ENCODE results near the gene SPN. TPM values are rescaled to one million over a fixed set of nuclear protein-coding genes. Genes with fewer than 3 reads are reported as not detected.

Gene SPN
- total and polyA plus RNA-seq, 2 of the 4 experiments (the other 2 are of a cell fraction): not detected

- Histone ChIP-seq H3K27me3 (ENCODE audit: control insufficient read depth, insufficient read depth, low read length) (no peaks in the 10 kb centered on the region), H3K4ac (ENCODE audit: low read depth, low read length) (no peak overlapping the region), H3K27ac (ENCODE audit: insufficient read depth, low read length) (no peak overlapping the region), H2BK120ac (ENCODE audit: low read depth, low read length) (no peak overlapping the region), H3K4me2 (ENCODE audit: low read depth, low read length) (no peak overlapping the region), H3K56ac (ENCODE audit: extremely low read depth, insufficient read depth, low read length) (no peak overlapping the region), H3K9me3 (ENCODE audit: control insufficient read depth, insufficient read depth, low read length) (no peaks in the 10 kb centered on the region), H4K91ac (ENCODE audit: insufficient read depth, low read depth, low read length) (no peak overlapping the region), H2BK5ac (ENCODE audit: low read depth, low read length, poor library complexity, severe bottlenecking) (no peak overlapping the region), H2AK9ac (replicated peaks; ENCODE audit: low read depth, low read length, poor library complexity) (no peak overlapping the region), H4K20me1 (ENCODE audit: insufficient read depth, low read length) (no peaks in the 10 kb centered on the region), H3K23ac (ENCODE audit: low read depth, low read length) (no peak overlapping the region), H3K36me3 (ENCODE audit: control insufficient read depth, insufficient read depth, low read length) (no peaks in the 10 kb centered on the region), H3K9me1 (ENCODE audit: insufficient read depth, low read length) (peaks cover 2% of the 10 kb centered on the region; the same call in 1 of the 2 replicates), H3K4me1 (ENCODE audit: control insufficient read depth, insufficient read depth, low read length) (peaks cover 10% of the 10 kb centered on the region; the same call in 1 of the 2 replicates), H3K79me1 (ENCODE audit: low read depth in 1 of 2, low read length in 2 of 2) (no peaks in the 10 kb centered on the region), H4K5ac (ENCODE audit: low read depth, low read length) (no peak overlapping the region), H2AK5ac (ENCODE audit: low read depth, low read length) (no peak overlapping the region), H3K4me3 (ENCODE audit: insufficient read depth, low read depth, low read length) (no peak overlapping the region), H3K14ac (replicated peaks; ENCODE audit: low read depth, low read length) (no peak overlapping the region), H3K9ac (ENCODE audit: low read depth, low read length) (no peak overlapping the region), H4K8ac (ENCODE audit: low read depth in 2 of 2, low read length in 2 of 2) (no peak overlapping the region), H3K18ac (ENCODE audit: low read depth, low read length) (no peak overlapping the region), H2BK15ac (ENCODE audit: low read depth, low read length) (no peak overlapping the region), H2BK20ac (ENCODE audit: low read depth, low read length) (no peak overlapping the region), H2AFZ (replicated peaks; ENCODE audit: low read length, poor library complexity) (no peak overlapping the region)
- ATAC-seq (ENCODE audit: low read depth): no peak
- dilution Hi-C loops (cut with HindIII; ENCODE audit: low sequenced_read_pairs, unreplicated experiment) (no loop called here), intact Hi-C loops (cut with micrococcal nuclease) (no loop called here), in situ Hi-C loops (cut with MboI; ENCODE audit: low sequenced_read_pairs) (no loop called here)
- ChIA-PET CTCF (no interaction called here), POLR2A (ENCODE audit: unreplicated experiment) (no interaction called here)
- TF ChIP-seq USF2 (IDR thresholded peaks at IDR 0.05; ENCODE audit: low read depth, low read length): no peak
- TF ChIP-seq CHD1 (IDR thresholded peaks at IDR 0.05; ENCODE audit: low read depth, low read length): no peak
- no peak for TF ChIP-seq CEBPB (IDR thresholded peaks at IDR 0.05; ENCODE audit: low read depth, low read length)
- no peak for TF ChIP-seq MAZ (IDR thresholded peaks at IDR 0.05; ENCODE audit: borderline replicate concordance, low read depth, low read length)
- TF ChIP-seq CTCF (conservative IDR thresholded peaks at IDR 0.05; ENCODE audit: low read depth, low read length): no peak
- no peak for TF ChIP-seq MXI1 (IDR thresholded peaks at IDR 0.05; ENCODE audit: borderline replicate concordance, low read depth, low read length)
- TF ChIP-seq RCOR1 (IDR thresholded peaks at IDR 0.05; ENCODE audit: insufficient replicate concordance, low read length): no peak
- TF ChIP-seq FOS (IDR thresholded peaks at IDR 0.05; ENCODE audit: low read depth, low read length): no peak
- TF ChIP-seq POLR2A (IDR thresholded peaks at IDR 0.05; ENCODE audit: low read depth, low read length): no peak
- no peak for TF ChIP-seq BHLHE40 (IDR thresholded peaks at IDR 0.05; ENCODE audit: low read depth, low read length)
- no peak for TF ChIP-seq RFX5 (IDR thresholded peaks at IDR 0.05; ENCODE audit: low read depth, low read length)
- TF ChIP-seq SMC3 (IDR thresholded peaks at IDR 0.05; ENCODE audit: low read depth, low read length): no peak
- no peak for TF ChIP-seq RAD21 (IDR thresholded peaks at IDR 0.05; ENCODE audit: low read length)
- TF ChIP-seq MAFK (IDR thresholded peaks at IDR 0.05; ENCODE audit: low read depth, low read length): no peak
- 100% methylated on average over 8 of the region's 23 CpGs; no CpG with 5 or more reads in 1 of the 2 experiments for WGBS, 2 experiments (ENCODE audit: extremely low coverage in 2 of 2, insufficient read length in 1 of 2)
- BruUV-seq (replicated peaks): no TSS peak
- DNase-seq: no peak
Measured at GRCh38 chr16:29676989-29677785, 14.1 kb downstream of the SPN start.

Measured in IMR-90 (cell line).